ENCODE measurements around the gene RAB6A.

GRCh38 chr11:73664877-73665276, 96.0 kb downstream of the RAB6A start:
- no peak for TF ChIP-seq POLR2AphosphoS5 (IDR thresholded peaks at IDR 0.05; ENCODE audit: borderline replicate concordance, low read depth, low read length)
- no peak for TF ChIP-seq EZH2 (IDR thresholded peaks at IDR 0.05)
